DMS 273 (cell line): ENCODE results near the gene PERCC1.
A peak's percentile ranks its signal among the peaks of the same experiment; 100 is the strongest.
"Not testable (repeated sequence)": the region's sequence is repeated elsewhere in the genome, so short reads cannot be mapped to it uniquely, and the experiment has no call there.

Experiments
- DNase-seq: peaks from one replicate; lab custom pipeline; 2025; ENCODE audit not compliant: unreplicated experiment; lab: John Stamatoyannopoulos, UW

The PERCC1 gene

GRCh38 chr16:1433263-1433560 lies 2.3 kb downstream of the PERCC1 start:
- DNase-seq = no peak

- no peak for DNase-seq
Measured at GRCh38 chr16:1433756-1434155, 2.9 kb downstream of the PERCC1 start.

DNA sequence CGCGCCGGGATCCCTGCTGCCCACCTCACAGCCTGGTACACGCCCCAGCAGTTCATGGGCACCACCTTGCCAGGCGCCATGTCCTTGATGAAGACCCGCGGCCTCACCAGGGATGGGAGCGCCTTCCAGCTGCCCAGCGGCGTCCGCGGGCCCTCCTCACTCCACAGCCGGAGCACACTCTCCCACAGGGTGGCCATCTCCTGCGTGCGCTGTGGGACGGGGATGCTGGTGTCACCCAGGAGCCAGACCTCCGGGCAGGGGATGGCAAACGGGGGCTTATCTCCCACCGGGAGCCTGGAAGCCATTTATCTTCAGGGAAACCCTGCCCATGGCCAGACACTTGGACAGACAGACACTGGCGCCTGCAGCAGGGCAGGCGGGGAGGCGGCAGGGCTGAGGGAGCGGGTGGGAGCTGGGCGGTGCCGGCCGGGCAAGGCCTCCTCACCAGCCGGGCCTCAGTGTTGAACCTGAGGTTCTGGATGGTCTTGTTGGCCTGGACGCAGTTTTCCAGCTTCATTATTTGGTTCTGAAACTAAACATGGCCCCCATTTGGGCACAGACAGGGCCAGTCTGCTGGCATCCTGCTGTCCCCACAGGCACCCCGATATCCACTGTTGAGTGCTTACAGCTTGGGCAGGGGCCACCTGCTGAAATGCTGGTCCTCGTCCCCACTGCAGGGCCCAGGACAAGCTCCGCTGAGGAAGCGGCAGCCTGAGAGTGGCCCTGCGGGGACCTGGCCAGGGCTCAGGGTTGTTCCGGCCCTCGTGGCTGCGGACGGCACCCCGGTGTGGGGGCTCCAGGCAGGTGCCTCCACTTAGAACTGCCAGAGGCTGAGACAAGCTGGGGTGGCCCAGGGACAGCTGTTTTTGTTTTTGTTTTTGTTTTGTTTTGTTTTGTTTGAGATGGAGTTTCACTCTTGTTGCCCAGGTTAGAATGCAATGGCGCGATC lies 4.0 kb downstream of the PERCC1 start:
- no peak for DNase-seq

DNA sequence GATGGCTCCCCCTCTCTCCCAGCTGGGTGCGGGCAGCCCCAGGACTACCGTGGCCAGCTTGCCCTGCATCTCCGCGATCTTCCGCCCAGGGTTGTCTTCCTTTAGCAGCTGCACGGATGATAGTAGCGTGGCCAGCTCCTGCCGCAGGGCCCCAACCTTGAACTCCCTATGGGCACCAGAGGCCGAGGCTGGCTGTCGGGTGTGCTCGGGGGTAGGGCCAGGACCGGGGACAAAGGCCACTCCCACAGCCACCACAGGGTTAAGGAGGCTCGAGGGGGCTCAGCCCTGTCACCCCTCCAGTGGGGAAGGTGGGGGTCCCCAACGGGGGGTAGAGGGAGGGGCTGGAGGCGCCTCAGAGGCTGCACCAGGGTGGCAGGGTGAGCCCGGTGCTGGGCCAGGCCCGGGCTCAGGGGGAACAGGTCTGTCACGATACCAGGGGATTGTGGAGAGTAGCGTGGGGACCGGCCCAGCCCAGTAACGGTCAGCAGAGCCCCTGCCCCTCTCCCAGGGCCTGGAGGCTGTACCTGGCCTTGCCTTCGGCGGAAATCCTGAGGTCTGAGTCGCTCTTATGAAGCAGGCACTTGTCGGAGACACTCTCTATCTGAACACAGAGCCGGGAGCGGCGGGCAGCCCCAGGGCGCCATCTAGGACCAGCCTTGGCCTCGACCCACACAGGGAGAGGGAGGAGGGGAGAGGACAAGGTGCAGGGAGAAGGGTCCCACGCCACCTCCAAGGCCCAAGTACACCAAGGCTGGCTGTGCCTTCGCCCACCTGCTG lies 5.2 kb downstream of the PERCC1 start:
- DNase-seq = no peak

GRCh38 chr16:1436731-1437355 lies 6.0 kb downstream of the PERCC1 start:
- DNase-seq = no peak

DNA sequence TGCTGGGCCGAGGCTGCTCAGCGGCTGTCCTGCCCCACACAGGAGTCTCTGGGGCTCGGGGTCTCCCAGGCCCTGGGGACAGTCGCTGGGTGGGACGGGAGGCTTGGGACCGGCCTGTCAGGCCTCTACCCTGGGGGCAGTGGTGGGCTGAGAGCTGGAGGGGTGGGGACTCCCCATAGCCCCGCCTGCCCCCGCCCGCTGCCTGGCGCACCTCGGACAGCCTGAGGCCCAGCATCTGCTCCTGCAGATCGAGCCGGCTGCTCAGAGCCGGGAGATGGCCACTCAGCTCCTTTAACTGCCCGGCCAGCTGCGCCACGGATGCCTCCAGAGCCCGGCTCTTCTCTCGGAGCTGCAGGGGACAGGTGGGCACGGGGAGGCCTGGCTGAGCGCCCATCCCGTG lies 6.7 kb downstream of the PERCC1 start:
- no peak for DNase-seq

GRCh38 chr16:1438229-1439057 lies 7.6 kb downstream of the PERCC1 start:
- no peak for DNase-seq

- DNase-seq = peak; percentile 48
Measured at GRCh38 chr16:1439058-1439698, 8.3 kb downstream of the PERCC1 start.

DNA sequence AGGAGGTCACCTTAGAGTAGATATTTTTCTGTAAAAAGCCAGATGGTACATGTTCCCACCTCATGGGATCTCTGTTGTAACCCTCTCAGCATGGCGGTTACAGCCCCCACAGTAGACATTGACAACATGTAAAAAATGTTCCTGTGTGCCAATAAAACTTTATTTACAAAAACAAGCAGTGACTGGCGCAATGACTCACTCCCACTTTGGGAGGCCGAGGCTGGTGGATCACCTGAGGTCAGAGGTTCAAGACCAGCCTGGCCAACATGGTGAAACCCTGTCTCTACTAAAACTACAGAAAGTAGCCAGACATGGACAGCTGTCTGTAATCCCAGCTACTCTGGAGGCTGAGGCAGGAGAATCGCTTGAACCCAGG lies 8.8 kb downstream of the PERCC1 start:
- DNase-seq = not testable (repeated sequence)

DNA sequence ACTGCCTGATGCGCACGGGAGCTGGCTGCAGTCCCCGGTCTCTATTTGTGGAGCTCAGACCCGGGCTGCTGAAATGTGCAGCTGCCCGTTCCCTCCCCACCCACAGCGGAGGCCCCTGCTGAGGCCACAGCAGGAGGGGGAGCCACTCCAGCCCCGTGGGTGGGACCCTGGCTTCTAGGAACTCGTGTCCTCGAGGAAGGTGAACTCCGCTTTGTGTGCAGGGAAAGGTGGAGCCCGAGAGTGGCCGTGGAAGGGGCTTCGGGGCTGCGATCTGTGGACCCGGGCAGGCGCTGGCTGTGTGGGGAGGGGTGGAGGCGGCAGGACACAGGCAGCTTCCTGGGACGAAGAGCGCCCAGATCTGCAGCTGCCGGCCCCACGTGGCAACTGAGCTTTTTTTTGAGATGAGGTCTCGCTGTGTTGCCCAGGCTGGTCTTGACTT lies 10.5 kb downstream of the PERCC1 start:
- no peak for DNase-seq

GRCh38 chr16:1442697-1443096 lies 11.8 kb downstream of the PERCC1 start:
- no peak for DNase-seq

- DNase-seq = peak; percentile 57
Measured at GRCh38 chr16:1443403-1443973, 12.6 kb downstream of the PERCC1 start.

GRCh38 chr16:1443980-1444729 lies 13.3 kb downstream of the PERCC1 start, which contains the start of gene CCDC154:
TSS of gene CCDC154 (minus strand) at chr16:1444556. CDS start at chr16:1444322, 234 bp downstream.
- DNase-seq = no peak

GRCh38 chr16:1444730-1445517 lies 14.0 kb downstream of the PERCC1 start:
- no peak for DNase-seq

DNA sequence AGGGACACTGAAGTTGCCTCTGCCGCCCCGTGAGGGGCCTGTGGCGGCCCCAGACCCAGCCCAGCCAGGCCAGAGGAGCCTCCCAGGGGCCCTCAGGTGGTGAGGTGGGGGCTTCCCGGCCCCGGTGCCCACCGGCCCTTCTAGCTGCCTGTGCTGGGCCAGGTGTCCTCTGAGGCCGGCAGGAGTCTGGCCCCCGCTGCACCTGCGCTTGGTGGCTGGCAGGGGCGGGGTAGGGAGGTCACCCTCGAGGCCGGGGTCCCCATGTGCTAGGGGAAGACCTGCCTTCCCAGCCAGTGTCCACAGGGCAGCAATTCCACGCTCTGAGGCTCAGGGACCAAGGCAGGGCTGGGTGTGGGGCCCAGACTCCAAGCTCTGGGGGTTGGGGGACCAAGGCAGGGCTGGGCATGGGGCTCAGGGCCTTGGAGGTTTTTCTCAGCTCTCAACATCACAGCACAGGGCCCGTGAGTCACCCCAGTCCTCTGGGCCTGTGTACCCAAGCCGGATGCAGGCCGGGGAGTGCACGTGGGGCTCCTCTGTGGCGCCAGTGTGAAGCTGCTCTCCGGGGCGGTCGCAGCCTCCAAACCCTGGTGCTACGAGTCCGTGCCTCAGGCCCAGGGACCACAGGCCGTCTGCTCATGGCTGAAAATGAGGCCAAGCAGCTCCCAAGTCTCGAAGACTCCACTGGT lies 14.8 kb downstream of the PERCC1 start:
- DNase-seq = no peak

DNA sequence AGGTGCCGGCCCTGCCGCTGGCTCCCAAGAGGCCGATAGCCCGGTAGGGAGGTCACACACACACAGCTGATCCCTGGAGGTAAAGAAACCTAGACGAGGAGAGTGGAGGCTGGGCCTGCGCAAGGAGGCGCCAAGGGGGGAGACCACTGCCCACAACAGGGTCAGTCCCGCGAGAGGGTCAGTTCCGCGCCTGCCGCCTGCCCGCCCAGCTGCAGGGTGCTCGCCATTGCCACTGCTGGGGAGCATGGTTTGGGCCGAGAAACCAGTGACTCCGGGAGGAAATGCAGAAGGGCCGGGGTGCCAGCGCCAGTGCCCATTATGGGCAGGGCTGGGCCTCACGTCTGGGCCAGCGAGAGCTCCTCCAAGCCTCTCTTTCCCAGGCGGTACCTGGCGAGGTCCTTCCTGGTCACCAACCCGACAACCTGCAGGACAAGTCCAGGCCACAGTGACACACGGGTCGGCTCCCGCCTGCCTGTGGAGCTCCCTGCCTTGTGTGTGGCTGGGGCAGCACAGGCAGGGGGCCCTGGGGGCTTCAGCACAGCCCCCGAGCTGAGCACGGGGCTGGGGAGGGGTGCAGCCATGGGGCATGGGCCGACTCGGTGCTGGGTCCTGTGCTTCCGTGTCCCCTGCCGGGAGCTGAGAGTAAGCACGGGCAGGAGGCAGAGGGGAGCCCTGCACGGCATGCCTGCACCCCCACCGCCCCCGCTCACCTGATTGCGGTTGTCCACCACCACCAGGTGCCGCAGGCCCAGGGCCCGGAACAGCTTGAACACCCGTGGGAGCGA lies 15.6 kb downstream of the PERCC1 start:
- no peak for DNase-seq

- no peak for DNase-seq
Measured at GRCh38 chr16:1447965-1448364, 17.1 kb downstream of the PERCC1 start.
